Tibial nerve (tissue), 3 donors: ENCODE results near the gene PAPPA2.

Experiments used
- CTCF ChIP-seq, 5 experiments: fragments of 200-600 bp in 3 of 5; fragments of 450-650 bp in 2 of 5; sonication (generic) in 3 of 5; IDR thresholded peaks; one replicate each; pipeline ENCODE4 v1.5.1; 2016 to 2019; ENCODE audit warnings: antibody characterized with exemption in 5 of 5, mild to moderate bottlenecking in 3 of 5, moderate library complexity in 2 of 5
- POLR2A ChIP-seq, 2 donors: fragments of 450-650 bp; IDR thresholded peaks; one replicate each; pipeline ENCODE4 v1.6.1; 2017; ENCODE audit warnings: antibody characterized with exemption in 2 of 2, mild to moderate bottlenecking in 2 of 2, moderate library complexity in 2 of 2

GRCh38 chr1:176517484-176517883, 54.5 kb downstream of the PAPPA2 start:
- no peak for TF ChIP-seq POLR2A (IDR thresholded peaks at IDR 0.05)
- TF ChIP-seq CTCF (IDR thresholded peaks at IDR 0.05), result no peak
